Activated CD4-positive, alpha-beta T cell treated with anti-CD3 and anti-CD28 coated beads for 4 hours (primary cell): ENCODE data around the gene TXN2.

Experiments
- DNase-seq, 2 donors: peaks; one replicate each; pipeline ENCODE4 v3.0.0-alpha.2; 2020

Gene TXN2

DNA sequence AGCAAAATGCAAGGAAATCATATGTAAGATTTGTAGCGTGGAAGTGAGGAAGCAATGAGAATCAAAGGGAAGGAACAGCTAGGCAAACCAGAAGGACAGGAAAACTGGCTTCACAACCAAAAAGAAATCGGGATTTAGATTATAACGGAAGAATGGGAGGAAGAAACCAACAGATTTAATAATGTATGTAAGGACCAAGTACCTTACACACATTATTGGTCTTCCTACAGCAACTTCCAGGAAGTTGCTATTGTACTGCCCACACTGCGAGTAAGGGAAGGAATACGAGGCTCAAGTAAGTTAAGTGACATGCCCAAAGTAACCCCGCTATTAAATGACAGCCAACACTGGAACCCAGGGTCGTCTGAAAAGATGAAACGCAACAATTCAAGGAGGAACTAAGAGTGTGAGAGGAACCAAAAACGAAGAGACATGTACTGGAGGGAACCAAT, 473 bp downstream of the TXN2 start:
- DNase-seq: no peak

DNA sequence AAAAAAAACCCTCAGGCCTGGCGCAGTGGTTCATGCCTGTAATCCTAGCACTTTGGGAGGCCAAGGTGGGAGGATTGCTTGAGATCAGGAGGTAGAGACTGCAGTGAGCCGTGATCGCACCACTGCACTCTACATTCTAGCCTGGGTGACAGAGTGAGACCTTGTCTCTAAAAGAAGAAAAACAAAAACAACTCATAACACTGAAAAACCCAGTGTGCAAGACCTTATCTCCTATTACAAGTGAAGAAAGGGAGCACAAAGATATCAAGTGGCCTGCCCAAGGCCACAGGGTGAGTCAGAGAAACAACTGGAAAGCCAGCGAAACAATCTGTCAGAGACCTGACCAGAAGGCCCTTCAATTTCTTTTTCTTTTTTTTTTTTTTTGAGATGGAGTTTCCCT, 2.5 kb downstream of the TXN2 start:
- DNase-seq: no peak

DNA sequence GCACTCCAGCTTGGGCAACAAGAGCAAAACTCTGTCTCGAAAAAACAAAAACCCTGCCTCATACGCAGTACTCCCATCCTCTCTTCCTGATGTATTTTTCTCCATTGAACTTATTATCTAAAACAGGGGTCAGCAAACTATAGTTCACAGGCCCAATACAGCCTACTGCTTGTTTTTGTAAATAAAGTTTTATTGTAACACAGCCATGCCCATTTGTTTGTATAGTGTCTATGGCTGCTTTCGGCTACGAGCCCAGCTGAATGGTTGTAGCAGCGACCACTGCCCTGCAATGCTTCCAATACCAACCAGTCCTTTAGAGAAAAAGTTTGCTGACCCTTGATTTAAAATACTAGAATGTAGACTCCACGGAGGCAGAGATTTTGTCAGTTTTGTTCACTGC, 6.1 kb downstream of the TXN2 start:
- no peak for DNase-seq

- no peak for DNase-seq
Observed at GRCh38 chr22:36472689-36473088, 8.8 kb downstream of the TXN2 start.

- DNase-seq: no peak
Observed at GRCh38 chr22:36471341-36471821, 10.1 kb downstream of the TXN2 start.

- no peak for DNase-seq
Observed at GRCh38 chr22:36470994-36471331, 10.5 kb downstream of the TXN2 start.

- DNase-seq: peak; percentile 81 to 85
Observed at GRCh38 chr22:36470162-36470993, 11.1 kb downstream of the TXN2 start.

- DNase-seq: no peak
Observed at GRCh38 chr22:36469094-36469710, 12.2 kb downstream of the TXN2 start.

DNA sequence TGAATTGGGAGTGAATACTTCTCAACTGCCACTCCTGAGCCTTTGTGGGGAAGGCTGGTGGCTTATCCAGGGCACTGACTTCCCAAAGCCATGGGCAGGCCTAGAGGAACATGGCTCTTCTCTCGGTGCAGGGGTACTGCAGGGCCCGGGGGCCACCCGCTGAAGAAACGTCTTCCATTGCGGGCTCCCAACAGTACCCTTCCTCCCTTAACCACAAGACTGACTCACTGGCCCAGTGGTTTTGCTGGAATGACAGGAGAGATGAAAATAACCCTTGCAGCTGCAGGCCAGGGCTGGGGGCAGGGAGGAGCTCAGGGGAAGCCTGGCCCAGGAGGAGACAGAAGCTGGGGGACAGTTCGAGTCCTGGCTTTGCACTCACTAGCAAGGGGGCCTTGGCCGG, 13.5 kb downstream of the TXN2 start:
- DNase-seq: no peak

GRCh38 chr22:36467042-36467810, 14.2 kb downstream of the TXN2 start:
- DNase-seq: no peak

GRCh38 chr22:36466258-36466657, 15.2 kb downstream of the TXN2 start:
- DNase-seq: no peak

DNA sequence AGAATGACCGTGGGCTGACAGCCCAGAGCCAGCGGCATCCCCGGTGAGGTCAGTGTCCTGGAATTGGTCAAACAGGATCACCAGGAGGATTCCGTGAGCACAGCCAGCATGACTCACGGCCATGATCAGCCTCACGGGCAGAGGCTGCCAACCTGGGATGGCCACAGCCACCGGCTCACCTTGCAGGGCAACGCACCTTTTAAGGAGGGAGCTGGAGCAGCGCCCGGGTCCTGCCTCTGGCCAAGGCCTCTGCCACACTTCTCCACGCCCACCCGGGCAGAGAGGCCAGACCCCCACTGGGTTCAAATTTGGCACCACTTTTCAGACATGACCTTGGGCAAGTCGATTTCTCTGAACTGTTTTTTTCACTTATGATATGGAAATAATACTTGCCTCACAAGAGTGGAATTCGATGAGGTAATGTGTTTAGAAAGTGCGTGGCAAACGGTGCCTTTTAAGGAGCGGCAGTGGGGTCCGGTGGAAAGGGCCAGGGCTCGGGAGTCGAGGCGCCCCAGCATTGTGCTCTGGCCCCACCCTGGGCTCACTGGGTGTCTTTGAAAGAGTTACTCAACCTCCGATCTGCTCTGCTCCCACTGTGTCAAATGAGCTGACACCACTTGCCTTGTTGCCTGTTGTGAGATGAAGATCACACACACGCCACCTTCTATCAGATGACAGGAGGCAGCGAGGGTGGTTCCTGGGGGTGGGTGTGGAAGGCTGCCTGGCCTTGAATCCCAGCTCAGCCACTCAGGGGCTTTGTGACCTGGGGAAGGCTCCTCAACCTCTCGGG, 16.0 kb downstream of the TXN2 start:
- DNase-seq: no peak

DNA sequence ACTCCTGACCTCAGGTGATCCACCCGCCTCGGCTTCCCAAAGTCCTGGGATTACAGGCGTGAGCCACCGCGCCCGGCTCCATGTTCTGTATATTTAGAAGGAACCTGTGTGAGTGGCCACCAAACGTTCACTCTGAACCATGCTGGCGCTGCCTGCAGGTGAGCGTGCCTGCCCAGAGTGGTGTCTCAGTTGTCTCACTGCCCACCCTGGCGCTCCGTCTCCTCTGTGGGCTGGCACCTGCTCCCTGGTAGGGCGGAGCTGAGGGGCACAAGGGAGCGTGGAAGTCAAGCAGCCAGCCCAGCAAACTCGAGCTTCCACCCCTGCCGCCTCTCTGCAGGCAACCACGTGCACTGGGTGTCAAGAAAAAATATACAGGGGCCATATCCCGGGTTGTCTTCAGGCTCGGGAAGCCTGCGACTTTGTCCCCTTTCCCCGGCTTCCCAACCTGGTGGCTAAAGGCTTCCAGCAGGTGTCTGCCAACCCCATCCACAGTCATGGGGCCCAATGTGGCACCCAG, 16.7 kb downstream of the TXN2 start:
- no peak for DNase-seq

GRCh38 chr22:36463783-36464184, 17.7 kb downstream of the TXN2 start:
- no peak for DNase-seq

DNA sequence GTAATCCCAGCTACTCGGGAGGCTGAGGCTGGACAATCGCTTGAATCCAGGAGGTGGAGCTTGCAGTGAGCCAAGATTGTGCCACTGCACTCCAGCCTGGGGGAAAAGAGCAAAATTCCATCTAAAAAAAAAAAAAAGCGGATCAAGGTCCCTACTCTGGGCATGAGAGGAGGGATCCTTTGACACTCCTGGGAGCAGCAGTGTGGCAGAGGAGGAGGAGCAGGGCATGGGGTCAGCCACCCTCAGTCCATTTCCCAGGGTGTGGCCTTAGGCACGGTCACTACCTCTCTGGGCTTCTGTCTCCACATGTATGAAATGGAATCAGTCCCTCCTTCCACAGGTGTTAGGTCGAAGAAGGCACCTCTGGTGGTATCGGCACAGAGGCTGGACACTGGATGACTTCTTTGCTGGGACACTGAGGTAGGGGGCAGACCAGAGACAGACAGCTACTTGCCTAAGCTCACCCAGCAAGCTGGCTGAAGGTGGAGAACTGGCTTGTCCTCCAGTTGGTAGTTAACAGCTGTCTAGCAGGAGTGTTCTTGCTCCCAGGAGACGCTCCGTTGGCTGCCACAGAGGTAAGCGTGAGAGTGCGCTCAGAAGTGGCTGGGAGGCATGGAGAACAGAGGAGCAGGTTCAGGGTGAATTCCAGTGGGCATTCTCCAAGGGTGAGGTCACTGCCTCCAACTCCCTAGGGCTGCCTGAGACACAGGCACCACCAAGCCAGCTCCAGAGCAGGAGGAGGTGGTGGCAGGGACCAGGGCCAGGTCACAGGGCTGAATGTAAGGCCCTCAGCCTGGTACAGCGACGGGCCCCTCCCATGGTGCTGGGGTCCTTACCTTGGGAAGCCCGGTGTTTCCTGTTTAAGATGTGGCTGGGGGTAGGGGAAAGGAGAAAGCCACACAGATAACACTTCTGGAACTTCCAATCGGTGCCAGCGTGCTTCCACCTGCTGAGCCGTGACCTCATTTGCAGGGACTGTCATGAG, 19.5 kb downstream of the TXN2 start:
- DNase-seq: no peak

DNA sequence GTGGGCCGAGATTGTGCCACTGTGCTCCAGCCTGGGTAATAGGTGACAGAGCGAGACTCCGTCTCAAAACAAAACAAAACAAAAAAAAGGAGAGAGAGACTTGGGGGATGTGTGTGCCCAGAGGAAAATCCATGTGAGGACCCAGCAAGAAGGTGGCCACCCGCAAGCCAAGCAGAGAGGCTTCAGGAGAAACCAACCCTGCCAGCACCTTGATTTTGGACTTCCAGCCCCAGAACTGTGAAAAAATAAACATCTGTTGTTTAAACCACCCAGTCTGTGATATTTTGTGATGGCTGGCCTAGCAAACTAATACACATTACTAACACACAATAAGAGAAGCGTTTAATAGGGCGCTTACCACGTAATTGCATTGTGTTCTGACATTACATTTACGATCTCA, 21.2 kb downstream of the TXN2 start:
- no peak for DNase-seq

- DNase-seq: no peak
Observed at GRCh38 chr22:36457688-36458450, 23.6 kb downstream of the TXN2 start.

GRCh38 chr22:36456464-36456845, 25.0 kb downstream of the TXN2 start:
- DNase-seq: no peak

DNA sequence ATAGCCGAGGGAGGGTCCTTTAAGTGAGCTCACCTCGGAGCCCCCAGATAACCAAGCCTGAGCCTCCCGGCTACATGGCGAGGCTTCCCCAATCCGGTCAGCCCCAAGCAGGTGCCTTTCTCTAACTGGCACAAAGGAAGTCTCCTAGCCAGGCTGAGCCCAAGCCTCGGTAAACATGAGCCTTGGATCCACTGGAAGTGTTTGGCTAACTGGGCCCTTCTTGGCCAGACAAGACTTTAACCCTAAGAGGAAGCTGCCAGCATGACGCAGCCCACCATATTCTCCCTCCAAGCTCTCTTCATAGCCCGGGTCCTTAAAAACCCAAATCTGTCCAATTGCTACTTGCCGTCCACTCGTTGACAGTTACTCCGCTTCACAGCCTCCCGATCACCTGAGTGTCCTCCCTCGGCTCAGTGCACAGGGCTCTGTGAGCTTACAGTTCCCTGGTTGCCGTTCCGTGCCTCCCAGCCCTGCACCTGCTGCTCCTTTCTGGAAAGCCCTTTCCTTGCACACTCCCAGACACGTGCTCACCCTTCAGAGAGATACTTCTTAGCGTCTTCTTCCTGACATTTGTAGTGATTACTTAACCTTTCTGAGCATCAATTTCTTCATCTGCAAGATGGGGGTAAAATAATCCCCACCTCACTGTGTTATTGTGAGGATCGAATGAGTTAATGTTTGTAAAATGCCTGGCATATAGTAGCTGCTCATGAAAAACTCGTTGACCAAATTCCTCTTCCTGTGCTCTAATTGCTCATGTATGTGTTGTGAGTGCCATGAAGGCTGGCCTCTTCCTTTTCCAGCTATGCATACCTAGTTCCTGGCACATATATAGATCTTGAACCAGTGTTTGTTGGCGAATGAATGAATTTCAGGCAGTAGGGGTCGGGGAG, 25.6 kb downstream of the TXN2 start:
- no peak for DNase-seq
